AG08396 (cell line): Measurements from ENCODE around the gene ZNF212.

Experiments
- DNase-seq: peaks from one replicate; pipeline ENCODE4 v3.0.0; 2012; ENCODE audit warnings: low spot score, mixed read lengths

ZNF212 gene

GRCh38 chr7:149239345-149240143 lies at the start of gene ZNF212:
TSS of gene ZNF212 (plus strand) at chr7:149239651. CDS start at chr7:149239779, 128 bp downstream.
- DNase-seq: peak; percentile 97

GRCh38 chr7:149191851-149192250 lies 47.6 kb upstream of the ZNF212 start:
- DNase-seq: no peak

GRCh38 chr7:149194799-149195179 lies 44.7 kb upstream of the ZNF212 start:
- no peak for DNase-seq

GRCh38 chr7:149195180-149196150 lies 44.0 kb upstream of the ZNF212 start, which contains the start of gene ZNF282:
TSS of gene ZNF282 (plus strand) at chr7:149195546. CDS start at chr7:149195590, 44 bp downstream.
- peak; percentile 98 for DNase-seq

GRCh38 chr7:149196151-149196704 lies 43.2 kb upstream of the ZNF212 start:
- no peak for DNase-seq

- DNase-seq: peak; percentile 59
Measured at GRCh38 chr7:149196705-149197171, 42.7 kb upstream of the ZNF212 start.

GRCh38 chr7:149197675-149198074 lies 41.8 kb upstream of the ZNF212 start:
- DNase-seq: no peak

GRCh38 chr7:149198161-149198816 lies 41.2 kb upstream of the ZNF212 start:
- no peak for DNase-seq

GRCh38 chr7:149199234-149199995 lies 40.0 kb upstream of the ZNF212 start:
- no peak for DNase-seq

- DNase-seq: peak; percentile 43
Measured at GRCh38 chr7:149202831-149203231, 36.6 kb upstream of the ZNF212 start.

- no peak for DNase-seq
Measured at GRCh38 chr7:149205690-149206381, 33.6 kb upstream of the ZNF212 start.

GRCh38 chr7:149207324-149208035 lies 32.0 kb upstream of the ZNF212 start:
- no peak for DNase-seq

GRCh38 chr7:149209518-149210269 lies 29.8 kb upstream of the ZNF212 start:
- DNase-seq: peak; percentile 75

- no peak for DNase-seq
Measured at GRCh38 chr7:149210551-149210950, 28.9 kb upstream of the ZNF212 start.

GRCh38 chr7:149214020-149214720 lies 25.3 kb upstream of the ZNF212 start:
- DNase-seq: no peak

GRCh38 chr7:149216402-149216801 lies 23.0 kb upstream of the ZNF212 start:
- no peak for DNase-seq

GRCh38 chr7:149217570-149217969 lies 21.9 kb upstream of the ZNF212 start:
- DNase-seq: no peak
